Measurements from ENCODE around the gene PARP12.
A peak's percentile ranks its signal among the peaks of the same experiment; 100 is the strongest.

PARP12 gene

GRCh38 chr7:140084142-140084655 lies 21.4 kb upstream of the PARP12 start:
- no peak overlapping the region for H3K27ac ChIP-seq
- CTCF ChIA-PET: no interaction called here
- DNase-seq (ENCODE audit: low spot score): no peak
- TF ChIP-seq CTCF (conservative IDR thresholded peaks at IDR 0.05; ENCODE audit: low read depth): no peak
- POLR2A ChIA-PET (ENCODE audit: low non-redundant PET): no interaction called here

GRCh38 chr7:140082770-140083169 lies 20.0 kb upstream of the PARP12 start:
- ChIA-PET POLR2A (ENCODE audit: low non-redundant PET) (no interaction called here), CTCF (no interaction called here)
- no peak overlapping the region for H3K27ac ChIP-seq
- no peak for TF ChIP-seq CTCF (conservative IDR thresholded peaks at IDR 0.05; ENCODE audit: low read depth)
- no peak for DNase-seq (ENCODE audit: low spot score)

GRCh38 chr7:140081774-140082425 lies 19.1 kb upstream of the PARP12 start:
- DNase-seq (ENCODE audit: low spot score): no peak
- TF ChIP-seq CTCF (conservative IDR thresholded peaks at IDR 0.05; ENCODE audit: low read depth): no peak
- ChIA-PET POLR2A (ENCODE audit: low non-redundant PET) (no interaction called here), CTCF (no interaction called here)
- no peak overlapping the region for H3K27ac ChIP-seq

GRCh38 chr7:140080919-140081318 lies 18.2 kb upstream of the PARP12 start:
- POLR2A ChIA-PET (ENCODE audit: low non-redundant PET): no interaction called here
- no peak overlapping the region for H3K27ac ChIP-seq
- TF ChIP-seq CTCF (conservative IDR thresholded peaks at IDR 0.05; ENCODE audit: low read depth): no peak
- no peak for DNase-seq (ENCODE audit: low spot score)
- CTCF ChIA-PET: no interaction called here

GRCh38 chr7:140079121-140079536 lies 16.4 kb upstream of the PARP12 start:
- ChIA-PET CTCF (interaction anchor here (0.7 kb wide), 1 partner anchor 98 kb away, joined by 4 read pairs; the partner anchor contains the start of gene KDM7A), POLR2A (ENCODE audit: low non-redundant PET) (interaction anchor here (0.6 kb wide), 1 partner anchor 598 kb away, joined by 4 read pairs; no protein-coding TSS in a partner anchor)
- H3K27ac ChIP-seq: peak overlapping the region; percentile 26; the same call in 1 of the 2 replicates
- DNase-seq (ENCODE audit: low spot score): no peak
- no peak for TF ChIP-seq CTCF (conservative IDR thresholded peaks at IDR 0.05; ENCODE audit: low read depth)

GRCh38 chr7:140078392-140078791 lies 15.6 kb upstream of the PARP12 start:
- TF ChIP-seq CTCF (conservative IDR thresholded peaks at IDR 0.05; ENCODE audit: low read depth): no peak
- no peak overlapping the region for H3K27ac ChIP-seq
- CTCF ChIA-PET: interaction anchor here (0.7 kb wide), 1 partner anchor 99 kb away, joined by 4 read pairs; the partner anchor contains the start of gene KDM7A
- no peak for DNase-seq (ENCODE audit: low spot score)
- POLR2A ChIA-PET (ENCODE audit: low non-redundant PET): no interaction called here
